ENCODE data around the gene ITPR2.
A peak's percentile ranks its signal among the peaks of the same experiment; 100 is the strongest.
"Not testable (repeated sequence)": the region's sequence is repeated elsewhere in the genome, so short reads cannot be mapped to it uniquely, and the experiment has no call there.

Gene ITPR2

GRCh38 chr12:26654623-26655022 lies 178.4 kb downstream of the ITPR2 start:
- no peak for DNase-seq

- DNase-seq: peak; percentile 10 to 34
Measured at GRCh38 chr12:26651566-26652188, 181.3 kb downstream of the ITPR2 start.

GRCh38 chr12:26651036-26651435 lies 182.0 kb downstream of the ITPR2 start:
- DNase-seq: no peak

GRCh38 chr12:26648999-26649398 lies 184.0 kb downstream of the ITPR2 start:
- no peak for DNase-seq

- no peak for DNase-seq
Measured at GRCh38 chr12:26648584-26648983, 184.4 kb downstream of the ITPR2 start.

GRCh38 chr12:26648066-26648465 lies 184.9 kb downstream of the ITPR2 start:
- no peak for DNase-seq

- no peak for DNase-seq
Measured at GRCh38 chr12:26647088-26647487, 185.9 kb downstream of the ITPR2 start.

- no peak for DNase-seq
Measured at GRCh38 chr12:26646571-26646970, 186.4 kb downstream of the ITPR2 start.

- not testable (repeated sequence) for DNase-seq
Measured at GRCh38 chr12:26644376-26644775, 188.6 kb downstream of the ITPR2 start.

- DNase-seq: no peak
Measured at GRCh38 chr12:26643532-26644315, 189.3 kb downstream of the ITPR2 start.

- no peak for DNase-seq
Measured at GRCh38 chr12:26642361-26642760, 190.6 kb downstream of the ITPR2 start.

GRCh38 chr12:26636710-26637328 lies 196.2 kb downstream of the ITPR2 start:
- no peak for DNase-seq

GRCh38 chr12:26633591-26634210 lies 199.3 kb downstream of the ITPR2 start:
- DNase-seq: no peak

GRCh38 chr12:26632756-26633155 lies 200.2 kb downstream of the ITPR2 start:
- no peak for DNase-seq

GRCh38 chr12:26631846-26632245 lies 201.1 kb downstream of the ITPR2 start:
- DNase-seq: no peak

- DNase-seq: no peak
Measured at GRCh38 chr12:26630546-26631027, 202.4 kb downstream of the ITPR2 start.

- DNase-seq: no peak
Measured at GRCh38 chr12:26629864-26630263, 203.1 kb downstream of the ITPR2 start.

GRCh38 chr12:26628234-26628633 lies 204.8 kb downstream of the ITPR2 start:
- DNase-seq: no peak

- DNase-seq: no peak
Measured at GRCh38 chr12:26627335-26627734, 205.7 kb downstream of the ITPR2 start.

- no peak for DNase-seq
Measured at GRCh38 chr12:26623136-26623535, 209.9 kb downstream of the ITPR2 start.

- DNase-seq: no peak
Measured at GRCh38 chr12:26622601-26623000, 210.4 kb downstream of the ITPR2 start.

- DNase-seq: no peak
Measured at GRCh38 chr12:26621932-26622331, 211.1 kb downstream of the ITPR2 start.

- DNase-seq: no peak
Measured at GRCh38 chr12:26620907-26621306, 212.1 kb downstream of the ITPR2 start.

Data from CD4-positive, alpha-beta T cell treated with Interferon alpha-2 for 1 hour (primary cell).